GM12891 (cell line): Measurements from ENCODE around the gene BRCA1.

ENCODE experiments used
- POLR2A ChIP-seq: IDR thresholded peaks from 2 replicates; pipeline ENCODE4 v1.6.1; 2011; ENCODE audit warnings: low read depth, low read length, control low read depth
- POU2F2 ChIP-seq: IDR thresholded peaks from 2 replicates; pipeline ENCODE4 v1.6.1; 2011; ENCODE audit warnings: low read depth, mild to moderate bottlenecking, control low read depth, low read length, moderate library complexity
- TAF1 ChIP-seq: IDR thresholded peaks from 2 replicates; pipeline ENCODE4 v1.6.1; 2011; ENCODE audit warnings: low read depth, low read length, control low read depth

- TF ChIP-seq POLR2A (no peak), TAF1 (no peak), POU2F2 (no peak)
Measured at GRCh38 chr17:43146649-43147048, 21.5 kb upstream of the BRCA1 start.
